Hepatocyte (in vitro differentiated cells): ENCODE data around the gene HOMER1.

Experiments used
- EZH2phosphoT487 ChIP-seq: fragments of 200-600 bp; sonication (generic); IDR thresholded peaks from one replicate; pipeline ENCODE4 v1.6.1; 2018; ENCODE audit warnings: antibody characterized with exemption, mild to moderate bottlenecking, low read depth, moderate library complexity; ENCODE audit not compliant: unreplicated experiment, severe bottlenecking
- TF ChIP-seq, protein P1 (sequence below): fragments of 200-600 bp; sonication (generic); IDR thresholded peaks from 2 replicates; pipeline ENCODE4 v1.5.1; 2016; ENCODE audit warnings: antibody characterized with exemption, mild to moderate bottlenecking; ENCODE audit not compliant: poor library complexity

DNA sequence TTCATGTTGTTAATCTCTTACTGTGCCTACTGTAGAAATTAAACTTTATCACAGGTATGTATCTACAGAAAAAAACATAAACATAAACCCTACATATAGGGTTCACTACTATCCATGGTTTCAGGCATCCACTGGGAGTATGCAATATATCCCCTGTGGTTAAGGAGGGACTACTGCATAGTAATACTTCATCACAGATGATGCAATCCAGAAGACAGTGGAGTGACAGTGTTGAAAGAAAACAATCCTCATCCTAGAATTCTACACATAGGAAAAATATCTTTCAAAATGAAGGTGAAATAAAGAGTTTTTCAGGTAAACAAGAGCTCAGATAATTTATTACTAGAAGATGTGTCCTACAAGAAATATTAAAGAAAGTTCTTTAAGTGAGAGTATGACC is 105.9 kb downstream of the HOMER1 start:
- TF ChIP-seq, protein P1, sequence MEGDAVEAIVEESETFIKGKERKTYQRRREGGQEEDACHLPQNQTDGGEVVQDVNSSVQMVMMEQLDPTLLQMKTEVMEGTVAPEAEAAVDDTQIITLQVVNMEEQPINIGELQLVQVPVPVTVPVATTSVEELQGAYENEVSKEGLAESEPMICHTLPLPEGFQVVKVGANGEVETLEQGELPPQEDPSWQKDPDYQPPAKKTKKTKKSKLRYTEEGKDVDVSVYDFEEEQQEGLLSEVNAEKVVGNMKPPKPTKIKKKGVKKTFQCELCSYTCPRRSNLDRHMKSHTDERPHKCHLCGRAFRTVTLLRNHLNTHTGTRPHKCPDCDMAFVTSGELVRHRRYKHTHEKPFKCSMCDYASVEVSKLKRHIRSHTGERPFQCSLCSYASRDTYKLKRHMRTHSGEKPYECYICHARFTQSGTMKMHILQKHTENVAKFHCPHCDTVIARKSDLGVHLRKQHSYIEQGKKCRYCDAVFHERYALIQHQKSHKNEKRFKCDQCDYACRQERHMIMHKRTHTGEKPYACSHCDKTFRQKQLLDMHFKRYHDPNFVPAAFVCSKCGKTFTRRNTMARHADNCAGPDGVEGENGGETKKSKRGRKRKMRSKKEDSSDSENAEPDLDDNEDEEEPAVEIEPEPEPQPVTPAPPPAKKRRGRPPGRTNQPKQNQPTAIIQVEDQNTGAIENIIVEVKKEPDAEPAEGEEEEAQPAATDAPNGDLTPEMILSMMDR = no peak
- no peak for TF ChIP-seq EZH2phosphoT487
